Stomach (tissue), 4 donors: Measurements from ENCODE around the gene PPP1R9A.

Experiments
- CTCF ChIP-seq, 7 experiments: fragments of 450-650 bp in 4 of 7; fragments of 200-600 bp in 3 of 7; sonication (generic) in 3 of 7; IDR thresholded peaks; one replicate each; pipeline ENCODE4 v1.5.1; 2016 to 2019; ENCODE audit warnings: antibody characterized with exemption in 7 of 7, control low read depth in 2 of 7, mild to moderate bottlenecking in 1 of 7
- POLR2AphosphoS5 ChIP-seq, 3 donors: sonication (generic); formaldehyde crosslinking; IDR thresholded peaks; one replicate each; pipeline ENCODE4 v1.6.1; 2016; ENCODE audit warnings: antibody characterized with exemption in 3 of 3

GRCh38 chr7:95290166-95290830 lies 382.9 kb downstream of the PPP1R9A start:
- TF ChIP-seq POLR2AphosphoS5 (IDR thresholded peaks at IDR 0.05) (no peak), CTCF (IDR thresholded peaks at IDR 0.05) (no peak)
